ENCODE data around the gene TNFRSF1A. TPM values are rescaled to one million over a fixed set of nuclear protein-coding genes. Genes with fewer than 3 reads are reported as not detected.
A peak's percentile ranks its signal among the peaks of the same experiment; 100 is the strongest.
"Not testable (repeated sequence)": the region's sequence is repeated elsewhere in the genome, so short reads cannot be mapped to it uniquely, and the experiment has no call there.

Gene TNFRSF1A
- total RNA-seq, 1 donor from 2014 or later: 14.8 TPM

DNA sequence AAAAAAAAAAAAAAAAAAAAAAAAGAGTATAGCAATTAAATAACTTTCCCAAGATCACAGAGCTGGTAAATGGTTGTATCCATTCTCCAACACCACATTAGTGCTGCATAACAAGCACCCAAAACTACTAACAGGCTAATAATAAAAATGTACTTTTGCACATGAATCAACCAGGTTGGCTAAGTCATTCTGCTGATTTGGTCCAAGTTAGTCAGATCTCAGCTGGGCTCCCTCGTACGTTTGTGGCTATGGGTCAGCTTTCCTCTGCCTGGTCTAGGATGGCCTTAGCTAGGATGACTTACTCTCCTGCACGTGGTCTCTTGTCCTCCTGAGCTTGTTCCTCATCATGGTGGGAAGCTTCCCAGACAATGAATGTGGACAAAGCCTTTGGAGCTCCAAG, 39.3 kb downstream of the TNFRSF1A start:
- DNase-seq: no peak

DNA sequence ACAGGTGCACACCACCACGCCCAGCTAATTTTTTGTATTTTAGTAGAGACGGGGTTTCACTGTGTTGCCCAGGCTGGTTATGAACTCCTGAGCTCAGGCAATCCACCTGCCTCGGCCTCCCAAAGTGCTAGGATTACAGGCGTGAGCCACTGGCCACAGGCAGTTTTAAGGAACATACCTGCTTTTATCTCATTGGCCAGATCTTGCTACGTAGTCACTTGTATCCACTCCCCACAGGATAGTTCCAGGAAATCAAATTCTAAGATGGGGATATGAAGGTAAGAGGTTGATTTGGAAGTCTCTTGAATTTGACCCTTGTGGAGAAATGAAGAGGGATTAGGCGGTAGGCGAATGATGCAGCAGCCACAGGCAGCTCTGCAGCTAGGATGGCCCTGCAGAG, 40.2 kb downstream of the TNFRSF1A start:
- no peak for DNase-seq

GRCh38 chr12:6297170-6297569, 44.7 kb downstream of the TNFRSF1A start:
- DNase-seq: no peak

DNA sequence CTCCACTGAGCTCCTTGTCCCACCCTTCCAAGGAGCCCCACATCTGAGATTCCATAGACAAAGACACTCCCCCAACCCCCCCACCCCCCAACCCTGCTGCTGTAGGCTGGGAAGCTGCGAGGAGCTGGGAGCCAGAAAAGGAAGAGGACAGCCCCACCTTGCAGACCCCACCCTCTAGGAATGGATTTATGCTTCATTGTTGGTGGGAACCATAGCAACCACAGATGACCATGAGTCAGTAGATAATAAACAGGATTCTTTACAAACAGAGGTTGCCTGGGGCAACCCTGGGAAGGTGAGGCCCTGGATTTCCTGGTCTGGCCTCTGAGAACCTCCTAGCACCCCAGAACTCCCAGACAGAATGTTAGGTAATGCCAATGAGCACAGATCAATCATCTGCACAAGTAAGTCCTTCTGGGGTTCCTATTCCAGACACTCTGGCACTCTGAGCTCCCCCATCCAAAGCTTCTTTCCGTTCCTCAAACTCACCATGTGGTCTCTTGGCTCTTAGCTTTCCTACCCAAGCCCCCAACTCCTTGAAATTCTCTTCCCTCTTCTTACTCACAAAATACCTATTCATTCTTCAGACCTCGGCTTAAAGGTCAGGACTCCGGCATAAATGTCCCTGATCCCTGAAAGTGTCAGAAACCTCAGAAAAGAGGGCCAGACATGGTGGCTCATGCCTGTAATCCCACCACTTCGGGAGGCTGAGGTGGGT, 46.6 kb downstream of the TNFRSF1A start:
- no peak for DNase-seq

DNA sequence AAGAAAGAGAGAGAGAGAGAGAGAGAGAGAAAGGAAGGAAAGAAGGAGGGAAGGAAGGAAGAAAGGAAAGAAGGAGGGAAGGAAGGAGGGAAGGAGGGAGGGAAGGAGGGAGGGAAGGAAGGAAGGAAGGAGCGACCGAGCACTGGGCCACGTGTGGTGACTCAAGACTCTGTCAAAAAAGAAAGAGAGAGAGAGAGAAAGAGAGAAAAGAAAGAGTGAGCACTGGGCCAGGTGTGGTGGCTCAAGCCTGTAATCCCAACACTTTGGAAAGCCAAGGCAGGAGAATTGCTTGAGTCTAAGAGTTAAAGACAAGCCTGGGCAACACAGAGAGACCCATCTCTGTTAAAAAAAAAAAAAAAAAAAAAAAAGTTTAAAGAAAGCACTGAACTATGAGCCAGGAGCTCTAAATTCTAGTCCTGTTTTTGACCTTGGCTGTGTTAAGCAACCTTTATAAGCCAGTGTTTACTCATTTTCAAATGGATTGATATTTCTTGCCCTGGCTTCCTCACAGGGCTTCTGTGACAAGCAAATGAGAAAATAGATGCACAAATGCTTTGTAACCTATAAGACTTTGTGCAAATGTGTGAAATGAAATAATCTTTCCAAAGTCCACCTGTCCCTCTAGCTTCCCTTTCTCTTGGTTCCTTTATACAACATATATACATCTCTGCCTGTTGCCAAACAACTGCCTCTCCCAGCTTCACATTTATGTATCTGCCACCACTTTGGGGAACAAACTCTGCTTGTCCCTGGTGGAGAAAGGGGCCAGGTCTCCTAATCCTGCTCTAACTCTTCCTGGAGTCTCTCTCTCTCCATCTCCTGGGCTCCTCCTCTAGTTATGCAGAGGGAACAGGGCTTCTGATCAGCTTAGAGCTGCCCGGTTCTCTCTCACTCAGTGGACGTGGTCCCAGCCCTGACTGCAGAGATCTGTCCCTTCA, 47.5 kb downstream of the TNFRSF1A start:
- no peak for DNase-seq

DNA sequence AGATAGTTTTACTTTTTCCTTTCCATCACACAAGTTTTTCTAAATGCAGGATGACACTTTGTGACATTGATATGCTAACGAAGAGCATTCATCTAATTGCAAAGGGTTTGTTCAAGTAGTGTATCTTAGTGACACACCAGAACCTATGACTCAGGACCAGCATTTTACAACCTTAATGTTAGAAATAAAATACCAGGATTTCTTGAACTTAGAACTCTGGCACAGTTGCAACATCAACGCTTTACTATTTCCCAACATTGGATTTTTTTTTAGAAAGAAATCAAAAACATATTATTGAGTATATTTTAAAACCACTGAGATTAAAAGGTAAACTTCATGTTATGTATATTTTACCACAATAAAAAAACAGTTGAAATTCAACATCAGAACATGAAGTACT, 49.3 kb downstream of the TNFRSF1A start:
- no peak for DNase-seq

DNA sequence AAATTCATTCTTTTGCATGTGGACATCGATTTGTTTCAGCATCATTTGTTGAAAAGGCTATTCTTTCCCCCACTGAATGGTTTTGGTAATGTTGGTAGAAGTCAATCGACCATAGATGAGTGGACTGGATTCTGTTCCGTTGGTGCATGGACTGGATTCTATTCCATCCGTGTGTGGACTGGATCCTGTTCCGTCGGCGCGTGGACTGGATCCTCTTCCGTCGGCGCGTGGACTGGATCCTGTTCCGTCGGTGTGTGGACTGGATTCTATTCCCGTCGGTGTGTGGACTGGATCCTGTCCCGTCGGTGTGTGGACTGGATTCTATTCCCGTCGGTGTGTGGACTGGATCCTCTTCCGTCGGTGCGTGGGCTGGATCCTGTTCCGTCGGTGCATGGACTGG, 52.0 kb downstream of the TNFRSF1A start:
- DNase-seq: not testable (repeated sequence)

DNA sequence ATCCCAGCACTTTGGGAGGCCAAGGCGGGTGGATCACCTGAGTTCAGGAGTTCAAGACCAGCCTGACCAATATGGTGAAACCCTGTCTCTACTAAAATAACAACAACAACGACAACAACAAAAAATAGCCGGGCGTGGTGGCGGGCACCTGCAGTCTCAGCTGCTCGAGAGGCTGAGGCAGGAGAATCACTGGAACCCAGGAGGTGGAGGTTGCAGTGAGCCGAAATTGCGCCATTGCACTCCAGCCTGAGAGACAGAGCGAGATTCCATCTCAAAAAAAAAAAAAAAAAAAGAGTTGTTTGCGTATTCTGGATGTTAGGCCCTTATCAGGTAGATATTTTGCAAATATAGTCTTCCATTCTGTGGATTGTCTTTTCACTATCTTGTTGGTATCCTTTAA, 52.8 kb downstream of the TNFRSF1A start:
- DNase-seq: not testable (repeated sequence)

- DNase-seq: no peak
These were observed 53.6 kb downstream of the TNFRSF1A start for GRCh38 chr12:6288235-6288634.

GRCh38 chr12:6285532-6286306, 56.2 kb downstream of the TNFRSF1A start:
- DNase-seq: no peak

GRCh38 chr12:6285063-6285477, 56.8 kb downstream of the TNFRSF1A start:
- peak; percentile 11 for DNase-seq

DNA sequence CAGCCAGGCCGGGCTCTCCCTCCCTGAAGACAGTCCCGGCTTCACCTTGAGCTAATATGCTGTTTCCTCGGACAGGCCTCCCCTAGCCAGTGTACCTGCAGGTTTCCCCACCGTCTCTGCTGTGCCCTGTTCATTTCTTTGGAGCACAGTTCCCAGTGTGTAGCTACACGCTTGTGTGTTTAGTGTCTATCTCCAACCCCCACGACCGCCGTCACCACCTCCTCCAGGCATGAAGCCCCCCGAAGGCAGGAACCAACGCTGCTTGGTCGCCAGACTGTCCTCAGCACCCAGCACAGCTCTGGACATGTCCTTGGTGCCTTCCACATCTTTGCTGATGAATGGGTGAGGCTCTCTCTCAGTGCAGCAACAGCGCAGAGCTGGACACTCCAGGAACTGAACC, 57.6 kb downstream of the TNFRSF1A start:
- DNase-seq: no peak

DNA sequence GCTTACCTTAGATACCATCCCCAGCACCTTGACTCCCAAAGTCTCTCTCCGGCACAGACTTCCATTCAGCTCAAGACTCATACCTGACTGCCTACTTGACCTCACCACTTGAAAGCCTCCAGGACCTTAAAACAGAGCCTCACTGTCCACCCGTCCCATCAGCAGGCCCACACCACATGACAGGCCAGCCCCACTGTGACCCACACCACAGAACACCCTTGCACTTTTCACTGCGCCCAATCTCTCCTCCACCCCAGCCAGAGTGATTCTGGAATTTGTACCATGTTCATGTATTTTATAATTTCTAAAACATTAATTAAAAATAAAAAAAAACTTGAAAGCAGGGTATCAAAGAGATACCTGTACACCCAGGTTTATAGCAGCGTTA, 59.4 kb downstream of the TNFRSF1A start:
- no peak for DNase-seq

DNA sequence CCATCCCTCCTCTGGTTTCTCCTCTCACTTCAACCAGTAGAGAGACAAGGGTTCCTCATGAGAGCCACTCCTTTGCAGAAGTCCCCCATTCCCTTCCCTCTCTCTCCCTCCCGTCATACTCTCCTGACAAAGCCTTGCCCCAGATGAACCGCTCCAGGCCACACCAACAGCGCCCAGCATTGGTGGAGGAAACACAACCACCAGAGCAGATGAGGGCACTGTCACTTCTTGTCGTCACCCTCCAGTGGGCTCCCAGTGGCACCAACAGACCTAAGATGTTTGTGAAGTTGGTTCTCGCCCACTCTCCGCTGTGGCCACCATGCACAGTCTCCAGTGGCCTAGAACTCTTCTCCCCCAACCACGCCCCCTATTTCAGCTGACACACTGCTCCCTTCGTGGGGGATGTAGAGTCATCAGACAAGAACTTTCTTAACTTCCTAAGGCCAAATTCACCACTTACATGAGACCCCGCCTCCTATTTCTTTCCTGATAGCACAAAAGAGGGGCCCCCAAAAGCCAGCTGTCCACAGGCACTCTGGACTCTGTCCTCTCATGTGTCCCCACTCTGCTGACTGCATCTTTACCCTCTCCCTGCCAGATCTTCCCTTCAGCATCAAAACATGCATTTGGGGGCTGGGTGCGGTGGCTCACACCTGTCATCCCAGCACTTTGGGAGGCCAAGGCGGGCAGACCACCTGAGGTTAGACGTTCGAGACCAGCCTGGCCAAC, 60.6 kb downstream of the TNFRSF1A start:
- DNase-seq: no peak

DNA sequence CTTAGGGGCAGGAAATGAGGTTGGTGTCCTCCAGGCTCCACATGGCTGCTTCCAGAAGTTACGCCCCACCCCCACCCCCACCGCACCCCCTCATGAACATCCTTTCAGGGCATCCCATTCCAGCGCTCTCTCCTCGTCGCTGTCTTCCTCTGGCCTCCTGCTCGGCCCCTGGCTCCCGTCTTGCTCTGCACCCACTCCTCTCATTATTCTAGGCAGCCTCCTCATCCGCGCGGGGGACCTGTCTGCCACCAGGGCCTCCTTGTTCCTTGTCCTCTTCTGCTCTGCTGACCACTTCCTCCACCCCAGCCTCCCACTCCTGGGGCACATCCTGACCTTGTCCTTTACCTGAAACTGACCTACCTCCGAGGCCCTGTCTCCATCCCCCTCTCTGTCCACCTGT, 61.2 kb downstream of the TNFRSF1A start:
- no peak for DNase-seq

GRCh38 chr12:6280053-6280469, 61.8 kb downstream of the TNFRSF1A start:
- DNase-seq: no peak

DNA sequence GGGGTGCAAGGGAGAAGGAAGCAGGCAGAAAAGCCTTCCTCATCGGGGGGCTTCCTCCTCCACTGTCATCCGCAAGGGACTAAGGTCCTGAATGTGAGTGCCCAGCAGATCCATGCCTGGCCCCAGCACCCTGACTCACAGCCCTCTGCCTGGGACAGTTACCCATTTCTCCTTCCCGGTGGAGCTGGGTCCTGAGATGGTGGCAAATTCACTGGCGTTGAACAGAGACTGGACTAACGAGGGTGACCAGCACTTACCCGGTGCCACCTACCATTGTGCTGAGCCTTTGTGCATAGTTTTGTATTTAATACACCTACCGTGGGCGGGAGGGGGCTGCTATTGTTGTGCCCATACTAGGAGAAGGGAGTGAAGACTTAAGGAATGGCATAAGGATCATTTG, 62.2 kb downstream of the TNFRSF1A start:
- DNase-seq: no peak

DNA sequence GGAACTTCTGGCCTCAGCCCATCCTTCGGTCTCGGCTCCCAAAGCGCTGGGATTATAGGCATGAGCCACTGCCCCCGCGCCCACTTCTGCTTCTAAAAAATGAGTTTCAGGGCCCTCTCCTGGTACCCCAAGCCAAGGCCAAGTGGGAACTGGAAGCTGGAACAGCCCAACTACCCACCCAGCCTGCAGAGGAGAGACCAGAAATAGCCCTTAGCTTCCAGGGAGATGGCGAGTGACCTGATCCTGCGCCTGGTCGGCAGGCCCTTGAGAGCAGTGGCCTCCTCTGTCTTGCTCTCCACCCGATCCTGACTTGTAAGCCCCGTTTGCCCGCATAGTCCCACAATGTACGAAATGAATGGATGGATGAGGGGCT, 62.6 kb downstream of the TNFRSF1A start:
- no peak for DNase-seq

Measured in occipital lobe (tissue), 2 donors.